Measurements from ENCODE around the gene CAB39.

The CAB39 gene

DNA sequence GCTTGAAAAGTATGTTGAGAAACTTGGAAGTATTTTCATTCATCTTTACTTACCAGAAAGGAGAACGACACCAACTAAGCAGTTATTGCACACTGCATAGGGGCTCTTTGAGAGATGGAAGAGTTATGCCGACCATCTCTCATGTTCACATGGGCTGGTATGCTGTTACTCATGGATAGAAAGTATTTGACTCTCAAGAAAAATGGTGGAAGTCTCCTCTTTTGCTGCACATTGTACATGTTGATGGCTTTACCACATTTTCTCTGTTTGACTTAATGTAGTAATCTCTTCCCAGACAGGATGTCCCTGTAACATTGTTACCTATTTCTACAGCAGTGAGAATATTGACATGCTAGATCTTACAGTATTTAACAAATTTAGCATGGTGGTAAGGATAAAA is 23.2 kb downstream of the CAB39 start:
- TF ChIP-seq, protein P1, sequence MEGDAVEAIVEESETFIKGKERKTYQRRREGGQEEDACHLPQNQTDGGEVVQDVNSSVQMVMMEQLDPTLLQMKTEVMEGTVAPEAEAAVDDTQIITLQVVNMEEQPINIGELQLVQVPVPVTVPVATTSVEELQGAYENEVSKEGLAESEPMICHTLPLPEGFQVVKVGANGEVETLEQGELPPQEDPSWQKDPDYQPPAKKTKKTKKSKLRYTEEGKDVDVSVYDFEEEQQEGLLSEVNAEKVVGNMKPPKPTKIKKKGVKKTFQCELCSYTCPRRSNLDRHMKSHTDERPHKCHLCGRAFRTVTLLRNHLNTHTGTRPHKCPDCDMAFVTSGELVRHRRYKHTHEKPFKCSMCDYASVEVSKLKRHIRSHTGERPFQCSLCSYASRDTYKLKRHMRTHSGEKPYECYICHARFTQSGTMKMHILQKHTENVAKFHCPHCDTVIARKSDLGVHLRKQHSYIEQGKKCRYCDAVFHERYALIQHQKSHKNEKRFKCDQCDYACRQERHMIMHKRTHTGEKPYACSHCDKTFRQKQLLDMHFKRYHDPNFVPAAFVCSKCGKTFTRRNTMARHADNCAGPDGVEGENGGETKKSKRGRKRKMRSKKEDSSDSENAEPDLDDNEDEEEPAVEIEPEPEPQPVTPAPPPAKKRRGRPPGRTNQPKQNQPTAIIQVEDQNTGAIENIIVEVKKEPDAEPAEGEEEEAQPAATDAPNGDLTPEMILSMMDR (IDR thresholded peaks at IDR 0.05; ENCODE audit: control insufficient read depth, extremely low read depth, insufficient read depth), result no peak
- no peak overlapping the region for H3K4me3 ChIP-seq (ENCODE audit: low read depth, low read length)
- no peak for DNase-seq (ENCODE audit: low read depth)

DNA sequence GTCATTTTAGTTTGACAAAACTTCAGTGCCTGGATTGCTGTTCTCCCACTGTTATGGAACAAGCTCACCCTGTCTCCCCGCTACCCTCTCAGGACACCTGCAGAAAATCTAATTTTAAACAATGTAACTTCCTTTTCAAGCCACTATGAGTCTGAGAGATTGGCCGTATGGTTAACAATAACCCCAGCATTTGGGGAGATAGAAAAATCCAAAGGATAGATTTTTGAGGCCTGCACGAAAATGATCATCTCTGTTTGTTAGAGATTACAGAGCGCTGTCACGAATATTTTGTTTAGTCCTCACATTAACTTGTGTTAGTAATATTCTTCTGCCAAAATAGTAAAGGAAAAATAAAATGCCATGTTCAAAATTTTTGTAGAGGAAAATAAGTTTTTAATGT is 24.7 kb downstream of the CAB39 start:
- no peak for DNase-seq (ENCODE audit: low read depth)
- H3K4me3 ChIP-seq (ENCODE audit: low read depth, low read length), result no peak overlapping the region
- TF ChIP-seq, protein P1 (IDR thresholded peaks at IDR 0.05; ENCODE audit: control insufficient read depth, extremely low read depth, insufficient read depth), result no peak

DNA sequence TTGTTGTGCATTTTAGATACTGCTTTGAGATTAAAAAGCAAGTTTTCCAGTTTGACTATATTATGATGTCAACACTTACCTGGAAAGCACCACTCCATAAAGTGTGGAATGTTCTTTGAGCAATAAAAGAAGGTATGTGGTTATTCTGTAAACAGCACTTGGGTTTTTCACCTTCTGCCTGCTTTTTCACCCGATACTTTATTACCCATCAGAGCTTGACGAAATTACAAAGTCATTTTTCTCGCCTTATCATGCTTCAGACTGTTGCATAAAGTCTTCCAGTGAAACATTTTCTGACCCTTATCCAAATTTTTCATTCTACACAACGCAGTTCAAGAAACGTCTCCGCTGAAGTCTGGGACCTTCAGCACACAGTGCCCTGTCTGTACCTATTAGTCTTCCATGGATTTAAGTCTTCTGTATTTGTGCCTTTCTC is 25.2 kb downstream of the CAB39 start:
- DNase-seq (ENCODE audit: low read depth), result no peak
- H3K4me3 ChIP-seq (ENCODE audit: low read depth, low read length), result peak overlapping the region; percentile 38
- TF ChIP-seq, protein P1 (IDR thresholded peaks at IDR 0.05; ENCODE audit: control insufficient read depth, extremely low read depth, insufficient read depth), result no peak

DNA sequence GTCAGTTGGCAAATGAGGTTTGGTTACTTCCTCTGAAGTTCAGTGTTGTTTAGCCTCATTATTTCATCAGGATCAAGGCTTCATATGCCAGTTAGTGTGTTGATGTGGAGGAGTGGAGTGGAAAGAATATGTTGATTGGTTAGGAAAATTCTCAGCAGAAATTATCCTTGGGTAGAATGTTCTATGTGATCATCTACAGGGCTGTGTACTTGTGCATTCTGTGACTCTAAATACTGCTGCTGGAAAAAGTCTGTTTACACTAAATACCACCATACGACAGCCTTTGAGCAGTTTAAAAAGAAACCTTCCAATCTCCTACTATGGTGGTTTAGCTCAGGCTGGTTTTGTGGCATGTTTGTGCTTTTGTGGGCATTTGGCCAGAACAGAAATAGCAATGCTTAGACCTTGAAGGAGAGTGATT is 25.8 kb downstream of the CAB39 start:
- TF ChIP-seq, protein P1 (IDR thresholded peaks at IDR 0.05; ENCODE audit: control insufficient read depth, extremely low read depth, insufficient read depth), result no peak
- peak overlapping the region; percentile 38 for H3K4me3 ChIP-seq (ENCODE audit: low read depth, low read length)
- no peak for DNase-seq (ENCODE audit: low read depth)

DNA sequence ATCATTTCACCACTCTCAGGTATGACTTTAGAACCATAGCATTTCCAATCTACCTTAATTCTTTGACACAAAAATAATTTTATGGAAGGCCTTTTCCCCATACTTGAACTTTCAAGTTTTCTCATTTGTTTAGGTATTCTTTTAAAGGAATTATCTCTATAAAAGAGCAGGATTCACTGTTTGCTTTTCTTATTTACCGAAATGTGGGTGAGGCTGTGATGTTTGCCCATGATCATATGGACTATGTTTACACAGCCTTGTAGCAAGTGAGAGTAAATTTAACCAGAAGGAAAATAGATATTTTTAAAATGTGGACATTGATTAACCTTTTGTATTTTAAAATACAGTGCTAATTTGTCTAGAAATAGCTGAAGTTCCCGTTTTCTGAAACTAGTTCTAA is 26.3 kb downstream of the CAB39 start:
- TF ChIP-seq, protein P1 (IDR thresholded peaks at IDR 0.05; ENCODE audit: control insufficient read depth, extremely low read depth, insufficient read depth), result no peak
- DNase-seq (ENCODE audit: low read depth), result peak; percentile 64

DNA sequence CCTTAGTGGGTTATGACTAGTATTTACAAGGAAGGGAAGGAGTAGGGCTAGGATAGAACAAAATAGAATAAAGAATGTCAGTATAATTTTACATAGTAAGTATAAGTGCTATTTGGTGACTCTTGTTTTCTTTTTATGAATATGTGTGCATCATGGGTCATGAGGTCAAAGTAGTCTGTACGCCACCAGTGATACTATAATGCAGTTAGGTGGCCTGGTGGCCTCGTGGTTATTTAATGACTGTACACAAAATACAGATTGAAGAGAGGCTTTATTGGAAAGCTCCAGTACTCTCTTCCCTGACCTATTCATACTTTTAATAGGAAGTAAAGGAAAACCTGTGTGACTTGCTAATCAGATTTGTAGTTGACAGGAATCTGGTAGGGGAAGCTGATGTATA is 27.3 kb downstream of the CAB39 start:
- no peak overlapping the region for H3K4me3 ChIP-seq (ENCODE audit: low read depth, low read length)
- TF ChIP-seq, protein P1 (IDR thresholded peaks at IDR 0.05; ENCODE audit: control insufficient read depth, extremely low read depth, insufficient read depth), result no peak
- DNase-seq (ENCODE audit: low read depth), result peak; percentile 69

More for the DNA sequence above, 26.3 kb downstream of the CAB39 start:
- H3K4me3 ChIP-seq (ENCODE audit: low read depth, low read length), result peak overlapping the region; percentile 38

DNA sequence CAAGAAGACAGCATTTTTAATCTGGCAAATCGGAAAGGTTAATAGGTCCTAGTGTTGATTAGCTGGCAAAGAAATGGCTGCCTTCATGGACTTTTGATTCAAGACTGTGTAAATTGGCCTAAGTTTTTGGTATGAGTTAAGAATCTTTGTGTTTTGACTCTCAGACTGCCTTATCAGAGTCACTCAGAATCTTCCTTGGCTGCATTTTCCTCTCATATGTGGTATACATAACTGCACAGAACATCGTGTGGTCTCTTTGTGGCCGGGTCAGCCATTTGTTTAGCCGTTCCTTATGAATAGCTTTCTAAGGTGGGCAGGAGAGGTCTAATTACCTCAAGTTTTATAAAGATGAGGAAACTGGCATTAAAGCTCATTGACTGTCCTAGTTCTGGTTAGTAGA is 30.1 kb downstream of the CAB39 start:
- DNase-seq (ENCODE audit: low read depth), result no peak
- H3K4me3 ChIP-seq (ENCODE audit: low read depth, low read length), result no peak overlapping the region
- TF ChIP-seq, protein P1 (IDR thresholded peaks at IDR 0.05; ENCODE audit: control insufficient read depth, extremely low read depth, insufficient read depth), result no peak

All from LNCaP clone FGC (cell line).